ENCODE measurements around the gene CPZ. TPM values are rescaled to one million over a fixed set of nuclear protein-coding genes. Genes with fewer than 3 reads are reported as not detected.
"Not testable (repeated sequence)": the region's sequence is repeated elsewhere in the genome, so short reads cannot be mapped to it uniquely, and the experiment has no call there.

Gene CPZ
- total and polyA plus RNA-seq, 4 donors = 11.9 to 82.0 (median 32.4) TPM

GRCh38 chr4:8614365-8615193 is 22.0 kb downstream of the CPZ start:
- Histone ChIP-seq H3K27me3 (ENCODE audit: control insufficient read depth, insufficient read depth, low read length) (no peaks in the 10 kb centered on the region), H3K27ac (ENCODE audit: low read depth, low read length) (no peak overlapping the region), H3K9me3 (ENCODE audit: control insufficient read depth, insufficient read depth, low read length) (no peaks in the 10 kb centered on the region), H3K36me3 (ENCODE audit: control insufficient read depth, insufficient read depth, low read length) (peaks cover 4% of the 10 kb centered on the region), H3K4me3 (ENCODE audit: low read depth, low read length) (no peak overlapping the region), H3K4me1 (ENCODE audit: control insufficient read depth, insufficient read depth, low read length) (no peaks in the 10 kb centered on the region)
- 85% methylated on average over 21 of the region's 22 CpGs for WGBS (ENCODE audit: insufficient coverage)
- DNase-seq (ENCODE audit: low read depth in 4 of 6, low spot score in 6 of 6) = no peak

- 88% methylated on average over 13 of the region's 13 CpGs for WGBS (ENCODE audit: insufficient coverage)
- no peaks in the 10 kb centered on the region for H3K4me1 ChIP-seq (ENCODE audit: control insufficient read depth, insufficient read depth, low read length)
- no peak overlapping the region for H3K27ac ChIP-seq (ENCODE audit: low read depth, low read length)
- H3K9me3 ChIP-seq (ENCODE audit: control insufficient read depth, insufficient read depth, low read length) = no peaks in the 10 kb centered on the region
- DNase-seq (ENCODE audit: low read depth in 4 of 6, low spot score in 6 of 6) = no peak
- no peaks in the 10 kb centered on the region for H3K27me3 ChIP-seq (ENCODE audit: control insufficient read depth, insufficient read depth, low read length)
- H3K4me3 ChIP-seq (ENCODE audit: low read depth, low read length) = no peak overlapping the region
- peaks cover 4% of the 10 kb centered on the region for H3K36me3 ChIP-seq (ENCODE audit: control insufficient read depth, insufficient read depth, low read length)
Measured at GRCh38 chr4:8615366-8615765, 22.8 kb downstream of the CPZ start.

GRCh38 chr4:8615921-8616787 is 23.6 kb downstream of the CPZ start:
- H3K4me3 ChIP-seq (ENCODE audit: low read depth, low read length) = no peak overlapping the region
- no peaks in the 10 kb centered on the region for H3K4me1 ChIP-seq (ENCODE audit: control insufficient read depth, insufficient read depth, low read length)
- no peaks in the 10 kb centered on the region for H3K27me3 ChIP-seq (ENCODE audit: control insufficient read depth, insufficient read depth, low read length)
- H3K27ac ChIP-seq (ENCODE audit: low read depth, low read length) = no peak overlapping the region
- 87% methylated on average over 26 of the region's 26 CpGs for WGBS (ENCODE audit: insufficient coverage)
- peaks cover 4% of the 10 kb centered on the region for H3K36me3 ChIP-seq (ENCODE audit: control insufficient read depth, insufficient read depth, low read length)
- H3K9me3 ChIP-seq (ENCODE audit: control insufficient read depth, insufficient read depth, low read length) = no peaks in the 10 kb centered on the region
- DNase-seq (ENCODE audit: low read depth in 4 of 6, low spot score in 6 of 6) = peak in 1 of 6 donors; percentile 2

- DNase-seq (ENCODE audit: low read depth in 4 of 6, low spot score in 6 of 6) = no peak
- no peak overlapping the region for H3K4me3 ChIP-seq (ENCODE audit: low read depth, low read length)
- H3K4me1 ChIP-seq (ENCODE audit: control insufficient read depth, insufficient read depth, low read length) = no peaks in the 10 kb centered on the region
- WGBS (ENCODE audit: insufficient coverage) = 80% methylated on average over 15 of the region's 16 CpGs
- no peaks in the 10 kb centered on the region for H3K9me3 ChIP-seq (ENCODE audit: control insufficient read depth, insufficient read depth, low read length)
- H3K27ac ChIP-seq (ENCODE audit: low read depth, low read length) = no peak overlapping the region
- H3K36me3 ChIP-seq (ENCODE audit: control insufficient read depth, insufficient read depth, low read length) = peaks cover 4% of the 10 kb centered on the region
- no peaks in the 10 kb centered on the region for H3K27me3 ChIP-seq (ENCODE audit: control insufficient read depth, insufficient read depth, low read length)
Measured at GRCh38 chr4:8616831-8617230, 24.3 kb downstream of the CPZ start.

- H3K4me3 ChIP-seq (ENCODE audit: low read depth, low read length) = no peak overlapping the region
- 77% methylated on average over 20 of the region's 21 CpGs for WGBS (ENCODE audit: insufficient coverage)
- no peak overlapping the region for H3K27ac ChIP-seq (ENCODE audit: low read depth, low read length)
- H3K4me1 ChIP-seq (ENCODE audit: control insufficient read depth, insufficient read depth, low read length) = no peaks in the 10 kb centered on the region
- H3K36me3 ChIP-seq (ENCODE audit: control insufficient read depth, insufficient read depth, low read length) = peaks cover 4% of the 10 kb centered on the region
- H3K27me3 ChIP-seq (ENCODE audit: control insufficient read depth, insufficient read depth, low read length) = no peaks in the 10 kb centered on the region
- DNase-seq (ENCODE audit: low read depth in 4 of 6, low spot score in 6 of 6) = no peak
- no peaks in the 10 kb centered on the region for H3K9me3 ChIP-seq (ENCODE audit: control insufficient read depth, insufficient read depth, low read length)
Measured at GRCh38 chr4:8617486-8618040, 25.0 kb downstream of the CPZ start.

GRCh38 chr4:8618421-8618820 is 25.9 kb downstream of the CPZ start:
- Histone ChIP-seq H3K27me3 (ENCODE audit: control insufficient read depth, insufficient read depth, low read length) (no peaks in the 10 kb centered on the region), H3K9me3 (ENCODE audit: control insufficient read depth, insufficient read depth, low read length) (no peaks in the 10 kb centered on the region), H3K4me3 (ENCODE audit: low read depth, low read length) (no peak overlapping the region), H3K27ac (ENCODE audit: low read depth, low read length) (no peak overlapping the region), H3K36me3 (ENCODE audit: control insufficient read depth, insufficient read depth, low read length) (peaks cover 4% of the 10 kb centered on the region), H3K4me1 (ENCODE audit: control insufficient read depth, insufficient read depth, low read length) (no peaks in the 10 kb centered on the region)
- no peak for DNase-seq (ENCODE audit: low read depth in 4 of 6, low spot score in 6 of 6)
- WGBS (ENCODE audit: insufficient coverage) = 93% methylated on average over 8 of the region's 15 CpGs

- no peak for DNase-seq (ENCODE audit: low read depth in 4 of 6, low spot score in 6 of 6)
- no peak overlapping the region for H3K27ac ChIP-seq (ENCODE audit: low read depth, low read length)
- no peaks in the 10 kb centered on the region for H3K9me3 ChIP-seq (ENCODE audit: control insufficient read depth, insufficient read depth, low read length)
- H3K36me3 ChIP-seq (ENCODE audit: control insufficient read depth, insufficient read depth, low read length) = no peaks in the 10 kb centered on the region
- H3K4me1 ChIP-seq (ENCODE audit: control insufficient read depth, insufficient read depth, low read length) = no peaks in the 10 kb centered on the region
- H3K27me3 ChIP-seq (ENCODE audit: control insufficient read depth, insufficient read depth, low read length) = no peaks in the 10 kb centered on the region
- WGBS (ENCODE audit: insufficient coverage) = 93% methylated on average over 26 of the region's 28 CpGs
- H3K4me3 ChIP-seq (ENCODE audit: low read depth, low read length) = no peak overlapping the region
Measured at GRCh38 chr4:8618961-8619720, 26.6 kb downstream of the CPZ start.

GRCh38 chr4:8621135-8621534 is 28.6 kb downstream of the CPZ start:
- not testable (repeated sequence) for H3K4me1 ChIP-seq (ENCODE audit: control insufficient read depth, insufficient read depth, low read length); H3K4me3 ChIP-seq (ENCODE audit: low read depth, low read length); DNase-seq (ENCODE audit: low read depth in 4 of 6, low spot score in 6 of 6); H3K27ac ChIP-seq (ENCODE audit: low read depth, low read length); H3K27me3 ChIP-seq (ENCODE audit: control insufficient read depth, insufficient read depth, low read length); H3K36me3 ChIP-seq (ENCODE audit: control insufficient read depth, insufficient read depth, low read length); H3K9me3 ChIP-seq (ENCODE audit: control insufficient read depth, insufficient read depth, low read length)
- WGBS (ENCODE audit: insufficient coverage) = 100% methylated on average over 1 of the region's 14 CpGs

- DNase-seq (ENCODE audit: low read depth in 4 of 6, low spot score in 6 of 6); H3K9me3 ChIP-seq (ENCODE audit: control insufficient read depth, insufficient read depth, low read length); H3K27me3 ChIP-seq (ENCODE audit: control insufficient read depth, insufficient read depth, low read length); H3K4me1 ChIP-seq (ENCODE audit: control insufficient read depth, insufficient read depth, low read length); H3K27ac ChIP-seq (ENCODE audit: low read depth, low read length); H3K36me3 ChIP-seq (ENCODE audit: control insufficient read depth, insufficient read depth, low read length); H3K4me3 ChIP-seq (ENCODE audit: low read depth, low read length): not testable (repeated sequence)
- no CpG with 5 or more reads among the region's 29 CpGs for WGBS (ENCODE audit: insufficient coverage)
Measured at GRCh38 chr4:8624601-8625272, 32.2 kb downstream of the CPZ start.
